OCI-LY3 (cell line): Measurements from ENCODE around the gene NCAPG2.

Experiments used
- H2AFZ ChIP-seq: fragments of 200-600, 300-600 bp; shearing (Covaris generic); 2 replicates; pipeline ENCODE4 v1.6.0; 2014; ENCODE audit warnings: antibody characterized with exemption, low read depth, low read length
- H3K27ac ChIP-seq: fragments of 200-600, 300-600 bp; sonication (generic); 2 replicates; pipeline ENCODE4 v1.5.1; 2014; ENCODE audit warnings: mild to moderate bottlenecking, low read length, moderate library complexity, mixed read lengths
- H3K27me3 ChIP-seq: fragments of 200-600, 300-600 bp; sonication (generic); 2 replicates; pipeline ENCODE4 v1.6.1; 2014; ENCODE audit warnings: low read depth, low read length, mixed read lengths
- H3K36me3 ChIP-seq: fragments of 200-600, 300-600 bp; sonication (generic); replicated peaks from 2 replicates; pipeline ENCODE3; 2014; ENCODE audit warnings: low read depth, low read length, mixed read lengths
- H3K4me1 ChIP-seq: fragments of 300-600, 200-600 bp; sonication (generic); 2 replicates; pipeline ENCODE4 v1.6.1; 2014; ENCODE audit warnings: low read length, mixed read lengths
- H3K4me2 ChIP-seq: fragments of 200-600, 300-600 bp; sonication (generic); 2 replicates; pipeline ENCODE4 v1.6.1; 2014; ENCODE audit warnings: low read length, mixed read lengths
- H3K4me3 ChIP-seq: fragments of 300-600, 200-600 bp; sonication (generic); 2 replicates; pipeline ENCODE4 v1.5.1; 2014; ENCODE audit warnings: antibody characterized with exemption, mild to moderate bottlenecking, low read length, moderate library complexity
- H3K79me2 ChIP-seq: fragments of 300-600, 200-600 bp; shearing (Covaris generic); 2 replicates; pipeline ENCODE4 v1.6.1; 2014; ENCODE audit warnings: mild to moderate bottlenecking, low read length, mixed read lengths
- H3K9ac ChIP-seq: fragments of 300-600, 200-600 bp; shearing (Covaris generic); 2 replicates; pipeline ENCODE4 v1.6.0; 2014; ENCODE audit warnings: mild to moderate bottlenecking, low read length, moderate library complexity
- H3K9me3 ChIP-seq: fragments of 200-600, 300-600 bp; shearing (Covaris generic); 2 replicates; pipeline ENCODE4 v1.6.1; 2014; ENCODE audit warnings: low read length, mixed read lengths; ENCODE audit not compliant: insufficient read depth
- H4K20me1 ChIP-seq: fragments of 200-600, 300-600 bp; sonication (generic); 2 replicates; pipeline ENCODE4 v1.6.1; 2016; ENCODE audit warnings: low read length, mixed read lengths; ENCODE audit not compliant: insufficient read depth
- EZH2phosphoT487 ChIP-seq: fragments of 200-600 bp; shearing (Covaris generic); IDR thresholded peaks from 2 replicates; pipeline ENCODE4 v1.6.1; 2018; ENCODE audit warnings: antibody characterized with exemption, mixed run types, low read depth
- TF ChIP-seq, protein P1 (sequence below): fragments of 200-600, 300-600 bp; sonication (generic); IDR thresholded peaks from 2 replicates; pipeline ENCODE4 v1.5.1; 2014; ENCODE audit warnings: antibody characterized with exemption, low read length, low read depth

NCAPG2 gene

DNA sequence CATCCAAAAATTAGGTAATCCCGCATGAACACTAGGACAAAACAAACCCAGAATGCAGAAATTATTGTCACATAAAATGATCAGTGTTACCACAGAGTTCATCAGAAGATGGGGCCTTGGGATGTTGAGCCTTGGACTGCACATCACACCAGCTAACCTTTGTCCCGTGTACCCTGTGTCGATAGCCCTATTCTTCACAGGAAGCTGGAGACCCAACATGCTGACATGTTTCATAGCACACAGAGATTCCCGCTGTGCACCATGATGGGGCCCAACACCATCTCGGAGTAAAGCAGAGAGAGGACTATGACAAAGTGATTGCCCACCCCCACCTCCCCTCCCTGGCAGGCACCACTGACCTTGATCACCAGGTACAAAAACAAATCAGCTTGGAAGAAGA is 121.5 kb downstream of the NCAPG2 start:
- TF ChIP-seq EZH2phosphoT487, result no peak
- TF ChIP-seq, protein P1, sequence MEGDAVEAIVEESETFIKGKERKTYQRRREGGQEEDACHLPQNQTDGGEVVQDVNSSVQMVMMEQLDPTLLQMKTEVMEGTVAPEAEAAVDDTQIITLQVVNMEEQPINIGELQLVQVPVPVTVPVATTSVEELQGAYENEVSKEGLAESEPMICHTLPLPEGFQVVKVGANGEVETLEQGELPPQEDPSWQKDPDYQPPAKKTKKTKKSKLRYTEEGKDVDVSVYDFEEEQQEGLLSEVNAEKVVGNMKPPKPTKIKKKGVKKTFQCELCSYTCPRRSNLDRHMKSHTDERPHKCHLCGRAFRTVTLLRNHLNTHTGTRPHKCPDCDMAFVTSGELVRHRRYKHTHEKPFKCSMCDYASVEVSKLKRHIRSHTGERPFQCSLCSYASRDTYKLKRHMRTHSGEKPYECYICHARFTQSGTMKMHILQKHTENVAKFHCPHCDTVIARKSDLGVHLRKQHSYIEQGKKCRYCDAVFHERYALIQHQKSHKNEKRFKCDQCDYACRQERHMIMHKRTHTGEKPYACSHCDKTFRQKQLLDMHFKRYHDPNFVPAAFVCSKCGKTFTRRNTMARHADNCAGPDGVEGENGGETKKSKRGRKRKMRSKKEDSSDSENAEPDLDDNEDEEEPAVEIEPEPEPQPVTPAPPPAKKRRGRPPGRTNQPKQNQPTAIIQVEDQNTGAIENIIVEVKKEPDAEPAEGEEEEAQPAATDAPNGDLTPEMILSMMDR, result no peak
- H3K27ac ChIP-seq, result no peak overlapping the region
- H3K4me1 ChIP-seq, result no peaks in the 10 kb centered on the region
- peaks cover 5% of the 10 kb centered on the region; the same call in 1 of the 2 replicates for H3K9me3 ChIP-seq
- H3K27me3 ChIP-seq, result 0 out of 2 replicates have a peak, but pooled peaks cover 4% of the 10 kb centered on the region
- no peak overlapping the region for H3K9ac ChIP-seq
- no peaks in the 10 kb centered on the region for H3K36me3 ChIP-seq
- no peak overlapping the region for H3K4me3 ChIP-seq
- H3K79me2 ChIP-seq, result no peaks in the 10 kb centered on the region
- no peaks in the 10 kb centered on the region for H4K20me1 ChIP-seq
- no peak overlapping the region for H2AFZ ChIP-seq
- no peak overlapping the region for H3K4me2 ChIP-seq

DNA sequence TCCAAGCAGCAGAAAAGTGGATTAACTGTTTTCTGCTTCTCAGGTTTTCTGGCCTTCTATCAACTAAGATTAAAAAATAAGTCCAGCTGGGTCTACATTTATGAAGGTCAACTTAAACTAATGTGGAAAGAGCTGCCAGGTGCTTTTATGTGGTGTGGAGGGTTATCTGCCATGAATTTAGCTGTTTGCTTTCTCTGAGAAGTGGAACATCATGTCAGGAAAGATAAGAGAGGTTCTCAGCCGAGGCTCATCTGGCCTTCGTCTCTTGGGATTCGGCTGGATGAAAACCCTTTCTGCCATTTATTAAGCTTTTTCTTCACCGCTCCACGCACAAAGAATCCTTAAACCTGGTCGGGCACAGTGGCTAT is 122.5 kb downstream of the NCAPG2 start:
- no peak overlapping the region for H3K4me3 ChIP-seq
- H3K27me3 ChIP-seq, result 0 out of 2 replicates have a peak, but pooled peaks cover 4% of the 10 kb centered on the region
- no peak overlapping the region for H3K4me2 ChIP-seq
- H3K27ac ChIP-seq, result no peak overlapping the region
- H2AFZ ChIP-seq, result no peak overlapping the region
- no peaks in the 10 kb centered on the region for H4K20me1 ChIP-seq
- no peak for TF ChIP-seq EZH2phosphoT487
- TF ChIP-seq, protein P1, result no peak
- no peaks in the 10 kb centered on the region for H3K4me1 ChIP-seq
- H3K9me3 ChIP-seq, result peaks cover 5% of the 10 kb centered on the region; the same call in 1 of the 2 replicates
- no peaks in the 10 kb centered on the region for H3K79me2 ChIP-seq
- H3K36me3 ChIP-seq, result no peaks in the 10 kb centered on the region
- H3K9ac ChIP-seq, result no peak overlapping the region

DNA sequence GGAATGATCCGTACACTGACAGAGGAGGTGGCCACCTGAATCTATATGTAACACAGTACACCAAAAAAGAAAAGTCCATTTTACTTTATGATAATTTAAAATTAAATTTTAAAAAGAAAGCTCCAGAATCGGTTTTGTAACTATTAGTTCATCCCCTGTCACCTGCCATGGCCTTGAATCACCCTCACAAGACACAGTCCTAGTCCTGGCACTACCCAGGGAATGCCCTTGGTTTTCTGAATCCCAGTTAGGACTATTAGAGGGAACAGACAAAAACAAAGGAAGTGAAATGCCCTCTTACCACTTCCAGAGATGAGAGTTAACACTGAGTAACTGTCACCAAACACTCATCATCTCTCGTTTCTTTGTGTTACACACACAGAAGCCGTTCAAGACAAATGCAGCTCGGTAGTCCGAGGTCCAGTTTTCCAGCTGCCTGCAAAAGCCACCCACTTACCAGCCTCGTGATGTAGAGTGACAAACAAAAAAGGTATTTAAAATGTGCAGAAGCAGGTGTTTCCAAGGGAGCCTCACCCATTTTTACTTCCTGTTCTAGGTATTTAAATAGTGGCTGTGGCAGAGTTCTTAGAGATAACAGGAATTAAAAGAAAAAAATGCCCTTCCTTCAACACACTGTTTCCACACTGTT is 123.0 kb downstream of the NCAPG2 start:
- Histone ChIP-seq H3K36me3 (no peaks in the 10 kb centered on the region), H3K79me2 (no peaks in the 10 kb centered on the region), H2AFZ (no peak overlapping the region), H3K9me3 (peaks cover 5% of the 10 kb centered on the region; the same call in 1 of the 2 replicates), H3K9ac (no peak overlapping the region), H4K20me1 (no peaks in the 10 kb centered on the region), H3K27ac (no peak overlapping the region), H3K4me3 (no peak overlapping the region), H3K4me2 (no peak overlapping the region), H3K27me3 (0 out of 2 replicates have a peak, but pooled peaks cover 4% of the 10 kb centered on the region), H3K4me1 (no peaks in the 10 kb centered on the region)
- TF ChIP-seq EZH2phosphoT487, result no peak
- TF ChIP-seq, protein P1, result no peak
